ENCODE measurements around the gene WASHC2A.
"Not testable (repeated sequence)": the region's sequence is repeated elsewhere in the genome, so short reads cannot be mapped to it uniquely, and the experiment has no call there.

The WASHC2A gene

DNA sequence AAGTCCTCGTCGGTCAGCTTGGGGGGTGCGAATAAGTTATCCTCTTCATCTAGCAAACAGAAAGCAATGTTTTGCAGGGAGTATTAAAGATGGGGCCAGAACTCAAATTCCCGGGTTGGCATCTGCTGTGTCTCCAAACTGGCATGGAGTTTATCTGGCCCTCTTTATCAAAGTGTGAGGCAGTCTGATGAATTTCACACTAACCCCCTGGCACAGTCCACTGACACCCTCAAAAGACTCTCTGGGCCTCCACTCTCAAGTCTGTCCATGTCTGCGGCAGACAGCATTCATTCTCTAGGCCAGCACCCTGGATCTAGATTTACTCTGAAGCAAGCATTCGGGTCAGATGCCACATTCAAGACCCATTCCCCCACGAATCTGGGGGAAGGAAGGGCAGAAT, 6.2 kb upstream of the WASHC2A start:
- DNase-seq, result not testable (repeated sequence)

DNA sequence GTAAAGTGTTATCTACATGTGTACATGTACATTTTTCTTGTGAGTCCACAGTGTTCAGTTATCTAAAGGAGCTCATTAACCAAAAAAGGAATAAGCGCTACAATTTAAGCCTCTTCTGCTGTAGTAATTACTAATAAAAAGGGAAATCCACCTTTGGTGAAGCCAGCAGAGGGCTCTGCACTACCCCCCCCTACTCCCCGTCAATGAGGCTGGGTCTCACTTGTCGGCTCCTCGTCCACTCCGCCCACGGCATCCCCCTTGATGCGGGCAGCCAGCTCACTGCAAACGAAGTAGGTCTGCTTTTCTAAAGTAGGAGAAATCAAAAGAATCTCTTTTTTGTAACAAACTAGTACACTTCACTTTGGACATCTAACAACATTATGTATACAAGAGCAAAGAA, 4.7 kb upstream of the WASHC2A start:
- DNase-seq, result no peak

DNA sequence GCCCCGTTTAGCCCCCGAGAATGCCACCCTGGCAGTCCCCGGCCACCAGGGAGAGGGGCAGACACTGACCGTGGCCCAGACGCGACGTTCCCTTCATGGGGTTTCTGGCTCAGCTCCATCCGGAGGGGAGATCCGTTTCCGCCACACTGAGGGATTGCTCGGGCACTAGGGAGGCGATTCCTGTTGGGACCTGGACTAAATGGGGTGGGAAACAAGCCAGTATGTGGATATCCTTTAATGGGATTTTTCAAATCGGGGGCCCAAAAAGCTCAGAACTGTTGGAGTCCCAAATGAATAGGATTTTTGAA, 552 bp downstream of the WASHC2A start:
- not testable (repeated sequence) for DNase-seq

DNA sequence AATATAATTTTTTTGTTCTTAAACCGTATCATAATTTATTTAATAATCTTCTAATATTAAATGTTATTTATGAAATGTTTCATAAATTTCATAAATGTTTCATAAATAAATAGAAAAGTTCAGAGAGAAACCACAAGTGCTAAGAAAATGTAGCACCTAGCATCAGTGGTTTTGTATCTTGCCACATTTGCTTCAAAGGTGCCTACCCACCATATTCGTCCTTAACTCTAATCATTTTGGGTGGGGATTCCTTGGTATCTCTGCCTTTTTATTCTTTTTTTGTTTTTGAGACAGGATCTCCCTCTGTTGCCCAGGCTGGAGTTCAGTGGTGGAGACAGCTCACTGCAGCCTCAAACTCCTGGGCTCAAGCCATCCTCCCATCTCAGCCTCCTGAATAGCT, 7.4 kb downstream of the WASHC2A start:
- not testable (repeated sequence) for DNase-seq

DNA sequence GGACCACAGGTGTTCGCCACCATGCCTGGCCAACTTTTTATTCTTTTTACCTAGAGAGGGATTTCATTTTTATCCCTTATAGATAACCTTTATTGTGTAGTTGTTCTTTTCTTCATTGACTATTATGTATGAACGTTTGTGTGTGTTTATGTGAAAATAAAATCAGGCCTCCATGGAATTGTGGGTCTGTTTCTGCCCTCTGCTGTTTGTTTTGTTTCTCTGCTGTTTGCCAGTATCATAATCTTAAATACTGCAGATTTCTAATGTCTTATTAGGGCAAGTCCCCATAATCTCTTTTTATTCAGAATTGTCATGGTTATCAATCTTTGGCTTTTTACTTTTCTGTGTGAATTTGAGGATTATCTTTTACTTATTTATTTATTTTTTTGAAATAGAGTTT, 7.8 kb downstream of the WASHC2A start:
- DNase-seq, result not testable (repeated sequence)

DNA sequence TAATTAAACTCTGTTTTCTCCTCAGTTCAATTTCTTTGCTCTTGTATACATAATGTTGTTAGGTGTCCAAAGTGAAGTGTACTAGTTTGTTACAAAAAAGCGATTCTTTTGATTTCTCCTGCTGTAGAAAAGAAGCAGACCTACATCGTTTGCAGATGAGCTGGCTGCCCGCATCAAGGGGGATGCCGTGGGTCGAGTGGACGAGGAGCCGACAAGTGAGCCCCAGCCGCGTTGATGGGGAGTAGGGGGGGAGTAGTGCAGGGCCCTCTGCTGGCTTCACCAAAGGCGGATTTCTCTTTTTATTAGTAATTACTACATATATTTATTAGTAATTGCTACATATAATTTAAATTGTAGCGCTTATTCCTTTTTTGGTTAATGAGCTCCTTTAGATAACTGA, 23.6 kb downstream of the WASHC2A start:
- not testable (repeated sequence) for DNase-seq

DNA sequence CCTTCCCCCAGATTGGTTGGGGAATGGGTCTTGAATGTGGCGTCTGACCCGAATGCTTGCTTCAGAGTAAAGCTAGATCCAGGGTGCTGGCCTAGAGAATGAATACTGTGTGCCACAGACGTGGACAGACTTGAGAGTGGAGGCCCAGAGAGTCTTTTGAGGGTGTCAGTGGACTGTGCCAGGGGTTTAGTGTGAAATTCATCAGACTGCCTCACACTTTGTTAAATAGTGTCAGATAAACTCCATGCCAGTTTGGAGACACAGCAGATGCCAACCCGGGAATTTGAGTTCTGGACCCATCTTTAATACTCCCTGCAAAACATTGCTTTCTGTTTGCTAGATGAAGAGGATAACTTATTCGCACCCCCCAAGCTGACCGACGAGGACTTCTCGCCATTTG, 25.2 kb downstream of the WASHC2A start:
- not testable (repeated sequence) for DNase-seq

DNA sequence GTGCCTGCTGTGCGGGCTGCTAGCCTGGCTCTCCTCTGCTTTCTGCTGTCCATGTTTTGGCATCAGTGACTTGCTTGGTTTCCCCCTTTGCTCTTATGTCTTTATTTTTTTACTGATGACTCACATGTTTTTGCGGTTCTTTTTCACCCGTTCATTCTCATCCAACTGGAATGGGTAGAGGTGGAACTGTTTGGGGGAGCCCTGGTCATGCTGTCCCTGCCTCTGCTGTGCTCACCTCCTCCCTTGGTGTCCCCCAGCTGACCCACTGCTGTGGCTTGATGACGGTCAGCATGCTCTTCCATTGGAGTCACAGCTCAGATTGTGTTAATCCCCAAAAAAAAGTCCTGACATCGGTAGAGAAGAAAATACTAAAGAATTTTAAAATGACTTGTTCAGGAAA, 26.9 kb downstream of the WASHC2A start:
- DNase-seq, result not testable (repeated sequence)

DNA sequence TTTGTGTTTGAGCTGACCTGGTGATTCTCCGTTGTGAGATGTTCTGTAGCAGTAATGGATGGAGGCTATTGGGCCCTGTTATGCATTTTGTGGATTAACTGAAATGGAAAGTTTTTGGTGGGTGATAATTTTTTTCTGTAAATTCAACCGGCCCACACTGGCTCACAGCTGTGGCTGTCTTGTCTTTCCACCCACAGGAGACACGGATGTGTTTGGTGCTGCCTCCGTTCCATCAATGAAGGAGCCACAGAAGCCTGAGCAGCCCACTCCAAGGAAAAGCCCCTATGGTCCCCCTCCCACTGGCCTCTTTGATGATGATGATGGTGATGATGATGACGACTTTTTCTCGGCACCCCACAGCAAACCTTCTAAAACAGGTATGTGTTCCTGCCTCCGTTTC, 27.6 kb downstream of the WASHC2A start:
- not testable (repeated sequence) for DNase-seq

DNA sequence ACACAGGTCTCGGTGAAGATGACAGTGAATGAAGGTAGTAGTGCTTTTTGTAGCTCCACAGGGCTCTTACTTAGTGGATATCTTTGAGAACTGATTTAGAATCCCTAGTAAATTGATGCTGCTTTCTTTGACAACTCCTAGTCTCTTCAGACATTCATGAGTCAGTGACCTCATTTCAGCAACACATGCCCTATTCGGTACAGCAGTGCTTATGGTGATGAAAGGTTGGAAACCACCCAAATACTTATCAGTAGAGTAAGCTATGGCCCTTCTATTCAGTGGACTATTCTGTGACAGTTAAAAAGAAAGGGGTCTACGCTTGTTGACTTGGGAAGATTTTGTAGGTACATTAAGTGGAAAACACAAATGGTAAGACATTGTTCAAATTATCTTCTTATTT, 29.0 kb downstream of the WASHC2A start:
- DNase-seq, result not testable (repeated sequence)

DNA sequence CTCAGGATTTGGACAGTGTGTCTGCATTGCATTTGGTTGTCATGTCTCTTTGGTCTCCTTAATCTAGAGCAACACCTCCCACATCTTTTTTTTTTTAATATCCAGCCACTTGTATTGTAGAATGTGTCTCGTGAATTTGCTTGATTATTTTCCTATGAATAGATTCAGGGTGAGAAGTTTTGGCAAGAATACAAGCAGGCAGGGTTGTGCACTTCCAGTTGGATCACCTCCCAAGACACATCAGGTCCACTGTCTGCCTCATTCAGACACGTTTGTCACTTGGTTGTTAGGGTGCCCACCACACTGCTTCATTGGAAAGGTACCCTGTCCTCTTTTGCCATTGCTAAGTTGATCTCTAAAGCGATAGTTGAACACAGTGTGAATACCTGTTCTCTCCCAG, 30.9 kb downstream of the WASHC2A start:
- not testable (repeated sequence) for DNase-seq

DNA sequence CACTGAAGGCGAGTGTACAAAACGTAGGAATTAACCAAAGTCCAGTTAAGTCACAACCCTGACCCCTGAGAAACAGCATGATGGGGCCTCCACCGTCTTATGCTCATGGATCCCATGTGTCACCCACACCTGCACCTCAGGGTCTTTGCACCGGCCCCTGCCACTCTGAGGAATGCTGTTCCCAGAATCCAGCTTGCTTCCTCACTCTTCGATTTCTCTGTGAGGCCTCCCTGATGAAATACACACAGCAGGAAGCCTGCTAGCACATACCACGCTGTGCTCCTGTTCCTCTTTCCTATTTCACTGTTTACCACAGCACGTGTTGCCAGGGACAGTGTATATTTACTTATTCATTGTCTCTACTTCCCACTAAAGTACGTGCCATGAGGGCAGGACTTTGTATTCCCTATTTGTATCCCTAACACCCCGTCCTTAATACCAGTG, 33.4 kb downstream of the WASHC2A start:
- not testable (repeated sequence) for DNase-seq

DNA sequence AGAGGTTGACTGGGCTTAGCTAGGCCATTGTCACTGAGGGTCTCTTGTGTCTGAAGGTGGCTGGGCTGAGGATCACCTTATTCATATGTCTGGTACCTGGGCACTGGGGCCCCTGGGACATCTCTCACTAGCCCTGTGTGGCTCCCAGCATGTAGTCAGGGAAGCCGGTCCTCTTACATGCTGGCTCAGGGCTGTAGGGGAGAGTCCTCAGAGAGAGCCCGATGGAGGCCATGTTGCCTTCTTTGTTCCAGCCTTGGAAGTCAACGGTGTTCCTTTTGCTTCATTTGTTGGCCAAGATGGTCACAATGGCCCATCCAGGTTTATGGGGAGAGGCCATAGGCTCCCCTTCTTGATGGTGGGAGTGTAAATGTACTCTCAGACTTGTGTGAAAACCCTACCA, 34.0 kb downstream of the WASHC2A start:
- not testable (repeated sequence) for DNase-seq

DNA sequence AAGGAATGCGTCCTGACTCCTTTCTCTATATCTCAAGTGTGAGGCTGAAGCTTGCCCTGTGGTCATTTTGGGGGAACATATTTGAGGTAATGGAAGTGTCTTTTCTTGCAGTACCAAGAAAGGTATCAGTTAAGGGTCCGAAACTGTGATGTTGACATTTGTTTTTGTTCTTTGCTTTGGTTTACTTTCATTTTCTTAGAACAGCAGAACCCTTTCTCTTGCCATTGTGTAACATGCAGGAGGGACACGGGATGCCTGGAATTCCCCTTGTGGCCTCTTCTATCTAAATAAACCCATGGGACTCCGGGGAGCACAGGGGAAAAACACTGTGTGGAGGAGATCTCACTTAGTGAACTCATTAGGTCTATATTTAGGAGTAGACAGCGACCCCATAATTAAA, 34.5 kb downstream of the WASHC2A start:
- not testable (repeated sequence) for DNase-seq

DNA sequence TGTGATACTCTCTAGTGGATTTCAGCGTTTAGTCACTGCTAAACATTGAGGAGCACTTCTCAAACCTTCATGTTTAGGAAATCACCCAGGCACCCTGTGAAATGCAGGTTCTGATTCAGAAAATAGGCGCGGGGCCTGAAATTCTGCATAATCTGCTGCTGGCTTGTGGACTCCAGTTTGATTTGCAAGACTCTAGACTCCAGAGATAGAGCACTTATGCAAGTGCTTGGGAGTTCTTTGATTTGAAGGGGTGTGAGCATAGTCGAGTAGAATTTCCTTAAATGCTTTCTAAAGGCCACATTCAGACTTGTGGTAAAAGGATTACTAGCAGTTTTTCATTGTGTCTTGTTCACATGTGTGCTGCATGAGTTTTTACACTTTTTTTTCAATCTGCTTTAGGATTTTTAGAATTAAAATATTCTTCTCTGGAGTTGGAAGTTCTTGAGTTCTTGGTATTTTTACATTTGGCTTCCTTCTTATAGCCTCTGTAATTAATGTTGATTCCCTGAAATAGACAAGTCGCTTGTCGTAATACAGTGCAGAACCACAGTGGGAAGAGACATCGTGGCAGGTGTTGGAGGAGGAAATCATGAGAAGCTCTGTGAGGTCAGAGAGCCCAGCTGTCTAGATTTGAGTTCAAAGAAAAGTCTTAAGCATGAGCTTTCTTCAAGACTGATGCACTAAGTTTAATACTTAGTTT, 41.4 kb downstream of the WASHC2A start:
- not testable (repeated sequence) for DNase-seq

DNA sequence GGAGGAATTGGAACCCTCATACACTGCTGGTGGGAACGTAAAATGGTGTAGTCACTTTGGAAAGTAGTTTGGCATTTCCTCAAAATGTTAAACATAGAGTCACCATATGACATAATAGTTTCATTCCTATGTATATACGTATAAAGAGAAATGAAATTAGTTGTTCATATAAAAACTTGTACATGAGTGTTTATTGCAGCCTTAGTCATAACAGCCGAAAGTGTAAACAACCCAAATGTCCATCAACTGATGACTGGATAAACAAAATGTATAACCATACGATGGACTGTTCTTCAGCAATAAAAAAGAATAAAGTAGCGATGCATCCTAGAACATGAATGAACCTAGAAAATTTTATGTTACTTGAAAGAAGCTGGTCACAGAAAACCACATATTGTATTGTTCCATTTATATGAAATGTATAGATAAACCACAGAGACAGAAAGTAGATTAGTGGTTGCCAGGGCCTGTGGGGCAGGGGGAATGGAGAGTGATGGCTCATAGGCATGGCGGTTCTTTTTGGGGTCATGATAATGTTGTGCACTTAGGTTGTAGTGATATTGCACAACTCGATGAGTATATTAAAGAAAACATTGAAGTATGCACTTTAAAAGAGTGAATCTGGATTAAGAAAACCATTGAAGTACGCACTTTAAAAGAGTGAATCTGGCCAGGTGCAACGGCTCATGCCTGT, 44.8 kb downstream of the WASHC2A start:
- not testable (repeated sequence) for DNase-seq

DNA sequence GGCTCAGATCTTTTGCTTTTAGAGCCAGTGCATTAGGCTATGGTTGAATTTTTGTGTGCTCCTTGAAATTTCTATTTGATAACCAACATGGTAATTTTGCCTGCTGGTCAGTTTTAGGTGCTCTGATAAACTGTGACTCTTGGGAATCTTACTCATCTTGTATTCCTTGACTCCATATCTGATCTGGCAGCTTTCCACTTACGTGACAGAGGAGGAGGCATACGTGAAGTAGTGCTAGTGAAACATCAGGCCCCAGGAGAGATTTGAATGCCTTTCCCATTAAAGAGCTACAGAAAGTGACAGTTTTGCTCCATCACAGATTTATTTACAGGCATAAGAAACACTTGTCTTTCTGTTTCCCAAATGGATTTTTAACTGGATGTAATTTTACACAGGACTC, 59.0 kb downstream of the WASHC2A start:
- not testable (repeated sequence) for DNase-seq

DNA sequence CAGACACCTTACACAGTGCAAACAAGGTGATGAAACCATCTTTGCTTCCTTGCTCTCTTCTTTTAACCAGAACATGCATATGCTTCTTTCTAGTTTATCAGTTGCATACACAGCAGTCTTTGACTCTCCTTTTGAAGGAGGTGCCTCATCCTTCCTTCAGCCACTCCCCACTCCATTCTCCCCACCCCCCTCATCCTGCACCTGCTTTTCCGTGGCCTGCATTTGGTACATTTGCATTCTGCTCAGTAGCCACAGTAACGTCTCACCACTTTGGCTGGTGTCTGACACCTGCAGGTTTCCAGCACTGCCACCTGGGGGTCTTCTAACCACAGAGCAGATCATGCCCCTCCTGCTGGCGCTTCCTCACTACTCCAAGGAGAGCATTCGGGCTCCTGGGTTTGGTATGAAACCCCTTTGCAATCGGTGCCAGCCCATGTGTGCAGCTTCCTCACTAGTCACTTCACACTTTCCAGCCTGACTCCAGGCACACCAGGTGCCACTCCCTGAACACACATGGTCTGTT, 60.1 kb downstream of the WASHC2A start:
- DNase-seq, result not testable (repeated sequence)

DNA sequence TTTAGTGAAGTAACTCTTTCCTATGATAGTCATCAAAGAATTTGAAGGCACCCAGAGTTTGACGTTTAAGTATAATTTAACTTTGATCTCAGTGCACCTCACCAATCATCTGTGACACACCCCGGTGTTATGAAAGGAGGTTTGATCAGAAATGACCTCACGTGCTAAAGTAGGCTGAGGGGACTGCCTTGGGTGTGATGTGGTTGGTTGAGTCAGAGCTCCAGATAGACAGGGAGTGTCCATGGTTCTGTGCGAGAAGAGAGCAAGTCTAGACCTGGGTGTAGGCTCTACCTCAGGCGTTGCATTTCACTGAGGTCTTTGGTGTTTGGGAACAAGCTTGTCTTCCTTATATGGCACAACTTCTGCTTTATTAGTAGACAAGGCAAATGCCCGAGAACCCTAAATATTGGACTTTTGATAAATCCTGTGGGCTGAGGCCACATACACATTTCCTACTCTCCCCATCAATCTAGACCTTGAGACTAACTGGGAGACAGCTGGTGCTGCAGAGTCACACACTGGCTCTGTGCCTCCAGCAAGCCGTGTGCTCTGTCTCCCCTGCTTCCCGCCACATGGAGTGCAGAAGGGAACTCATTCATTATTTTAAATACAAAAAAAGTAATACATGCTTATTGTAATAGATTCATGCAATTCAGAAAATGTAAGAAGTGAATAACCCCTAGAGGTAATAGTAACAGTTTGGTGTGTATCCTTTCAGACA, 63.7 kb downstream of the WASHC2A start:
- DNase-seq, result not testable (repeated sequence)

DNA sequence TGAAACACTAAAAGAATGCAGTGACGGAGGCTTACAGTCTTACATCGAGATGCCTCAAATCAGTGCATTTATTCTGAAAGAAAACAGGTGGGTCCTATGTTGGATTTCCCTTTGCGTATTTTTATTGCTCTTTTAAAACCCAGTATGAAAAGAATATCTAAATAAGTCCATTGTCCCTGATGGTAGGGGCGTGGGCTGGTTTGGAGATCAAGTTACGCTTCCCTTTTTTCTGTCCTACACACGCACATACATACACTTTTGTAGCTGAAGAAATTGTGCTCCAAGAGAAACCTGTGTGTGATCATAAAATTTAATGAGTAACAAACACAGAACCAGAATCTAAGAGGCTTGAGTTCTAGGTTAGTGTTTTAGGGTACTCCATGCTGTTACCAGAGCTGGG, 64.6 kb downstream of the WASHC2A start:
- not testable (repeated sequence) for DNase-seq

DNA sequence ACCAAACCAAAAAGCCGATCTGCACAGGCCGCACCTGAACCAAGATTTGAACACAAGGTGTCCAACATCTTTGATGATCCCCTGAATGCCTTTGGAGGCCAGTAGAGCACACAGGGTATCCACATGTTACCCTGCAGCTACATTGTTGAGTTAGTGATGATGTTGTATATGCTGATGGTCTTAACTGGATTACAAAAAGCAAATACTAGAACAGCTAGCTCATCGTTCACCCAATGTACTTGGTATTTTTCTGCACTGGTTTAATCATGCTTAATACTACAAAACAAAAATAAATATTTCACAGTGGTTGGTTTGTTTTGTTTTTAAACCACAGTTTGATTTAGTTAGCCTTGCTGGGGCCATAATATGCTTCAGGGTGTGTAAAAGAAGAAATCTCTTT, 65.1 kb downstream of the WASHC2A start:
- not testable (repeated sequence) for DNase-seq

DNA sequence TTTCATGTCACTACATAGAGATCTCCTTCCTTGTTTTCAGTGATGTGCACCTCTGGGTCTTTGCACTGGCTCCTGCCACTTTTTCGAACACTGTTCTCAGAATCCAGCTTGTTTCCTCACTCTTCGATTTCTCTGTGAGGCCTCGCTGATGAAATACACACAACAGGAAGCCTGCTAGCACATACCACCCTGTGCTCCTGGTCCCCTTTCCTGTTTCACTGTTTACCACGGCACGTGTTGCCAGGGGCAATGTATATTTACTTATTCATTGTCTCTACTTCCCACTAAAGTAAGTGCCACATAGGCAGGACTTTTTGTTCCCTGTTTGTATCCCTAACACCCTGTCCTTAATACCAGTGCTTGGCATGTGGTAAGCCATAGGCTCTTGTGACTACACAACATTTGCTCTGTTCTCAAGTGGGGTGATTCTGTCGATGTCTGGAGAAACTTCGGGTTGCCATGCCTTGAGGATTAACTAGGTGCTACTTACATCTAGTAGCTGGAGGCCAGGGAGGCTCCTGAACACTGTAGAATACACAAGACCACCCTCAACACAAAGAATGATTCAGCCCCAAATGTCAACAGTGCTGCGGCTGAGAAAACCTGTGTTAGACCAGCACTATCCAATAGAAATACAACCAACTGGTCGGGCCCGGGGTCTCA, 75.9 kb downstream of the WASHC2A start:
- not testable (repeated sequence) for DNase-seq

DNA sequence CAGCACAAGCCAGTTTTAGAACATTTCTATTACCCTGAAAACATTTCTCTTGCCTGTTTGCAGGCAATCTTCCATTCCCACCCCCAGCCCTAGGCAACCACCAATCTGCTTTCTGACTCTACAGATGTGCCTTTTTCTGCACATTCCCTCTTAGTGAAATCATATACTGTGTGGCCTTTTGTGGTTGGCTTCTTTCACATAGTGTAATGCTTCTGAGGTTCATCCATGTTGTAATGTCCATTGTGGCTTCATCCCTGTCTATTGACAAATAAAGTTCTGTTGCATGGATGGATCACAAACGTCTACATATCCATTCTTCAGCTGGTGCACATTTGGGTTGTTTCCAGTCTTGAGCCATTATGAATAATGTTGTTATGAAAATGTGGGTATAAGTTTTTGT, 77.8 kb downstream of the WASHC2A start:
- not testable (repeated sequence) for DNase-seq
